ENCODE measurements around the gene TOX2. TPM values are rescaled to one million over a fixed set of nuclear protein-coding genes. Genes with fewer than 3 reads are reported as not detected.

The TOX2 gene
- total and polyA plus RNA-seq, 2 donors from 2014 or later: 4.7 to 5.9 TPM

DNA sequence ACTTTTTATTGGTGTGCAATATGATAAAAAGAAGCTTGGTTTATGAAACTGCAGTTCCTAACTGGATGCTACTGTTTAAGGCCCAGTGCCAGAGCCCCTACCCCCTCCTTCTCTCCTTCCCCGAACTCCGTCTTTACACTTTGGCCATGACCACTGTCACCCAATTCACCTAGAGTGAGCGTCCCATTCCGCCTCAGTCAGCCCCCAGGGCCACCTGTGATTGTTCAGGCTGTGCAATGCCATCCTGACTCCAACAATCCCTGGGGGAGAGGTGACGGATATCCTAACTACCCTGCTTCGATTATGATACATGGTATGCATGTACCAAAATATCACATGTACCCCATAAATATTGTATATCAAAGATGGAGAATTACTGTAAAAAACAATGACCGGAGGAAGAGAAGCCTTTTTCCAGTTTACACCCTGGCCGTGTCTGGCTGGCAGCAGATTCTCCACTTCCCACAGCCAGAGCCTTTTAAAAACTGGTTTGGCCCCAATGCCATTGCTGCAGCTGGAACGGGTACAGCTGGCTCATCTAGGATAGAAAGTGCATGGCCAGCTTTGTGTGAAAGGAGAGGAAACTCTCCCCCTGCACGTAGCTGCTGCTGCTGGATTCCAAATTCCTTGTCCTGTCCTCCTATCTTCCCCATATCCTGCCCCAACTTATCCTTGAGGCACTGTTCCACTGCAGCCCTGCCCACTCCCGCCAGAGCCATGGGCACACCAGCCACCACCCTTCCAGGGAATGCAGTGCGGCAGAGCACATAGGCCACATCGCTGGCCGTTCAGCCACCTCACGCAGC is 172.6 kb downstream of the TOX2 start:
- TF ChIP-seq, protein P1, sequence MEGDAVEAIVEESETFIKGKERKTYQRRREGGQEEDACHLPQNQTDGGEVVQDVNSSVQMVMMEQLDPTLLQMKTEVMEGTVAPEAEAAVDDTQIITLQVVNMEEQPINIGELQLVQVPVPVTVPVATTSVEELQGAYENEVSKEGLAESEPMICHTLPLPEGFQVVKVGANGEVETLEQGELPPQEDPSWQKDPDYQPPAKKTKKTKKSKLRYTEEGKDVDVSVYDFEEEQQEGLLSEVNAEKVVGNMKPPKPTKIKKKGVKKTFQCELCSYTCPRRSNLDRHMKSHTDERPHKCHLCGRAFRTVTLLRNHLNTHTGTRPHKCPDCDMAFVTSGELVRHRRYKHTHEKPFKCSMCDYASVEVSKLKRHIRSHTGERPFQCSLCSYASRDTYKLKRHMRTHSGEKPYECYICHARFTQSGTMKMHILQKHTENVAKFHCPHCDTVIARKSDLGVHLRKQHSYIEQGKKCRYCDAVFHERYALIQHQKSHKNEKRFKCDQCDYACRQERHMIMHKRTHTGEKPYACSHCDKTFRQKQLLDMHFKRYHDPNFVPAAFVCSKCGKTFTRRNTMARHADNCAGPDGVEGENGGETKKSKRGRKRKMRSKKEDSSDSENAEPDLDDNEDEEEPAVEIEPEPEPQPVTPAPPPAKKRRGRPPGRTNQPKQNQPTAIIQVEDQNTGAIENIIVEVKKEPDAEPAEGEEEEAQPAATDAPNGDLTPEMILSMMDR (IDR thresholded peaks at IDR 0.05; ENCODE audit: borderline replicate concordance, extremely low read depth, insufficient read depth): no peak
- Histone ChIP-seq H3K4me1 (ENCODE audit: control insufficient read depth in 2 of 3, insufficient read depth in 2 of 3, low read depth in 1 of 3, low read length in 3 of 3) (peaks cover 0 to 5% (median 0%) of the 10 kb centered on the region in 3 donors), H3K27ac (ENCODE audit: low read depth in 2 of 2, low read length in 2 of 2) (no peak overlapping the region), H3K27me3 (ENCODE audit: control insufficient read depth, insufficient read depth, low read length) (no peaks in the 10 kb centered on the region), H3K9ac (ENCODE audit: low read length in 3 of 3) (no peak overlapping the region), H3K36me3 (ENCODE audit: control insufficient read depth in 2 of 3, insufficient read depth in 3 of 3, low read length in 3 of 3) (no peaks in the 10 kb centered on the region), H3K9me3 (ENCODE audit: control insufficient read depth in 2 of 3, insufficient read depth in 1 of 3, low read length in 3 of 3) (no peaks in the 10 kb centered on the region), H3K4me3 (ENCODE audit: low read length in 3 of 3) (no peak overlapping the region)
- intact Hi-C loops (cut with DNase I): no loop called here
- peak in 1 of 5 donors; percentile 37 for DNase-seq
- FAIRE-seq: no peak

DNA sequence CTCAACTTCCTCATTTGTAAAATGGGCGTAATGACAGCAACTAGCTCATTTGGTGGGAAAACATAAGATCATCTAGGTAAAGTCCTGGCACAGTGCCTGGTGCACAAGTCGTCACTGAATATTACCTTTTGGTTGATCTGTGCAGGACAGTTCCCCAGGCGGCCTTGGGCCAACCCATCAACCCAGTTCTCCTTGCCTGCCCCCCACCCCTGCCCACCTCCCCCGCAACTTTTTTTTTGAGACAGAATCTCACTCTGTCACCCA is 173.1 kb downstream of the TOX2 start:
- H3K9me3 ChIP-seq (ENCODE audit: control insufficient read depth in 2 of 3, insufficient read depth in 1 of 3, low read length in 3 of 3): no peaks in the 10 kb centered on the region
- TF ChIP-seq, protein P1 (IDR thresholded peaks at IDR 0.05; ENCODE audit: borderline replicate concordance, extremely low read depth, insufficient read depth): no peak
- intact Hi-C loops (cut with DNase I): no loop called here
- H3K9ac ChIP-seq (ENCODE audit: low read length in 3 of 3): no peak overlapping the region
- H3K27me3 ChIP-seq (ENCODE audit: control insufficient read depth, insufficient read depth, low read length): no peaks in the 10 kb centered on the region
- DNase-seq: peak in 1 of 5 donors; percentile 17
- no peak for FAIRE-seq
- H3K27ac ChIP-seq (ENCODE audit: low read depth in 2 of 2, low read length in 2 of 2): no peak overlapping the region
- H3K4me3 ChIP-seq (ENCODE audit: low read length in 3 of 3): no peak overlapping the region
- peaks cover 0 to 5% (median 0%) of the 10 kb centered on the region in 3 donors for H3K4me1 ChIP-seq (ENCODE audit: control insufficient read depth in 2 of 3, insufficient read depth in 2 of 3, low read depth in 1 of 3, low read length in 3 of 3)
- no peaks in the 10 kb centered on the region for H3K36me3 ChIP-seq (ENCODE audit: control insufficient read depth in 2 of 3, insufficient read depth in 3 of 3, low read length in 3 of 3)

DNA sequence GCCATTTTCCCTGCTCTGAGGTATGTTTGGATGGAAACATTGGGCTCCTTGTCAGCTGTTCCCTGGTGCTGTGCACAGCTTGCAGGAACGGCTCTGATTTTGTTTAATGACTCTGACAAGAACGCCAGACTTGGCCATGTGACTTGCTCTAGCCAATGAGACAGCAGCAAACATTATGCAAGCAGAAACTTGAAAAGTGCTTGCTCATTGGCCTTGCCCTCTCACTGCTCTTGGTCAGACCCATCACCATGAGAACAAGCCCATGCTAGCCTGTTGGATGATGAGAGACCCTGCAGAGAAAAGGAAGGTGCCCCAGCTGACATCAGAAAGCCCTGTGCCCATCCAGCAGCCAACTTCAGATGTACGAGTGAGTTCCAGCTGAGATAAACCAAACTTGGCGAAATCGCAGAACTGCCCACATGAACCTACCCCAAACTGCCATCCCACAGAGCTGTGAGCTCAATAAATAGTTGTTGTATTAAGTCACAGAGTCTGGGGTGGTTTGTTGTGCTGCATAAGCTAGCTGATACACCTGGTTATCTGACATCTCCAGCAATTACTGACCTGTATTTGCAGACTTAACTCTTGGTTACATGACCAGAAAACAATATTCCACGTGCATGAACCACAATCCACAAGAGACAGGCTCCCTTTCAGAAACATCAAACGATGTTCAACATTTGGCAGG is 175.5 kb downstream of the TOX2 start:
- Histone ChIP-seq H3K36me3 (ENCODE audit: control insufficient read depth in 2 of 3, insufficient read depth in 3 of 3, low read length in 3 of 3) (no peaks in the 10 kb centered on the region), H3K9ac (ENCODE audit: low read length in 3 of 3) (no peak overlapping the region), H3K27ac (ENCODE audit: low read depth in 2 of 2, low read length in 2 of 2) (no peak overlapping the region), H3K4me1 (ENCODE audit: control insufficient read depth in 2 of 3, insufficient read depth in 2 of 3, low read depth in 1 of 3, low read length in 3 of 3) (peaks cover 0 to 2% (median 0%) of the 10 kb centered on the region in 3 donors), H3K27me3 (ENCODE audit: control insufficient read depth, insufficient read depth, low read length) (no peaks in the 10 kb centered on the region), H3K4me3 (ENCODE audit: low read length in 3 of 3) (no peak overlapping the region), H3K9me3 (ENCODE audit: control insufficient read depth in 2 of 3, insufficient read depth in 1 of 3, low read length in 3 of 3) (no peaks in the 10 kb centered on the region)
- FAIRE-seq (no peak), DNase-seq (no peak)
- intact Hi-C loops (cut with DNase I): no loop called here
- TF ChIP-seq, protein P1 (IDR thresholded peaks at IDR 0.05; ENCODE audit: borderline replicate concordance, extremely low read depth, insufficient read depth): no peak
